ENCODE data around the gene USP13.
A peak's percentile ranks its signal among the peaks of the same experiment; 100 is the strongest.

The USP13 gene

DNA sequence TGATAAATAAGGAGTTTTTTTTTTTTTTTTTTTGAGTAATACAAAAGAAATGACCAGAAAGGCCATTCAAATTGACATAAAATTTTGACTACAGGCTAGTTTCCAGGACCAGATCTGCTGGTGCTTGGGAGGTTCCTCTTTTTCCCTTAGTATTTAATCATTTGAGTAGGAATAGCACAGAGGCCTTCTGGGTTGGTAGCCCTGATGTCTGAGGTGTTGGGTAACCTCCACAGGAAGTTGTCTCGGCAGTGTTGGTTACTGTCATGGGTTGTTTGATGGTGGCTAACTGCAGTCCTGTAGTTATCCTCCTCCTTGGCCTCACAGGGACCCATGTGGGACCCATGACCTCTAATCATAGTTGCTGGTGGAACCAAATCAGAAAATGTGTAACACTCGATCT lies 91.1 kb downstream of the USP13 start:
- TF ChIP-seq ZBTB7A (IDR thresholded peaks at IDR 0.05; ENCODE audit: low read depth) (no peak), EP300 (IDR thresholded peaks at IDR 0.05; ENCODE audit: borderline replicate concordance) (no peak), EGR1 (IDR thresholded peaks at IDR 0.05) (no peak), CREB1 (IDR thresholded peaks at IDR 0.05; ENCODE audit: low read depth) (no peak), TCF12 (IDR thresholded peaks at IDR 0.05; ENCODE audit: low read depth) (no peak), FOXM1 (IDR thresholded peaks at IDR 0.05; ENCODE audit: borderline replicate concordance, low read depth) (no peak)

- TF ChIP-seq USF1 (IDR thresholded peaks at IDR 0.05) (no peak), CEBPB (IDR thresholded peaks at IDR 0.05) (no peak), EGR1 (IDR thresholded peaks at IDR 0.05) (no peak), REST (IDR thresholded peaks at IDR 0.05; ENCODE audit: low read depth) (no peak), ZBTB7A (IDR thresholded peaks at IDR 0.05; ENCODE audit: low read depth) (no peak), NFIC (IDR thresholded peaks at IDR 0.05) (no peak), EP300 (IDR thresholded peaks at IDR 0.05; ENCODE audit: borderline replicate concordance) (no peak), YY1 (IDR thresholded peaks at IDR 0.05; ENCODE audit: low read depth) (no peak), CREB1 (IDR thresholded peaks at IDR 0.05; ENCODE audit: low read depth) (no peak), FOXM1 (IDR thresholded peaks at IDR 0.05; ENCODE audit: borderline replicate concordance, low read depth) (no peak), TAF1 (IDR thresholded peaks at IDR 0.05; ENCODE audit: low read depth) (no peak), RAD21 (IDR thresholded peaks at IDR 0.05; ENCODE audit: low read depth) (no peak), TEAD4 (IDR thresholded peaks at IDR 0.05) (no peak)
Measured at GRCh38 chr3:179744667-179745066, 91.8 kb downstream of the USP13 start.

- no peak for TF ChIP-seq MAX (IDR thresholded peaks at IDR 0.05)
Measured at GRCh38 chr3:179745079-179745478, 92.2 kb downstream of the USP13 start.

GRCh38 chr3:179745716-179746115 lies 92.9 kb downstream of the USP13 start:
- no peak for TF ChIP-seq MAX (IDR thresholded peaks at IDR 0.05)
- TF ChIP-seq NFIC (IDR thresholded peaks at IDR 0.05): no peak
- no peak for TF ChIP-seq CEBPB (IDR thresholded peaks at IDR 0.05)
- TF ChIP-seq EP300 (IDR thresholded peaks at IDR 0.05; ENCODE audit: borderline replicate concordance): no peak
- no peak for TF ChIP-seq ZBTB7A (IDR thresholded peaks at IDR 0.05; ENCODE audit: low read depth)
- TF ChIP-seq RAD21 (IDR thresholded peaks at IDR 0.05; ENCODE audit: low read depth): no peak
- TF ChIP-seq TCF12 (IDR thresholded peaks at IDR 0.05; ENCODE audit: low read depth): no peak
- no peak for TF ChIP-seq YY1 (IDR thresholded peaks at IDR 0.05; ENCODE audit: low read depth)
- TF ChIP-seq FOXM1 (IDR thresholded peaks at IDR 0.05; ENCODE audit: borderline replicate concordance, low read depth): no peak

DNA sequence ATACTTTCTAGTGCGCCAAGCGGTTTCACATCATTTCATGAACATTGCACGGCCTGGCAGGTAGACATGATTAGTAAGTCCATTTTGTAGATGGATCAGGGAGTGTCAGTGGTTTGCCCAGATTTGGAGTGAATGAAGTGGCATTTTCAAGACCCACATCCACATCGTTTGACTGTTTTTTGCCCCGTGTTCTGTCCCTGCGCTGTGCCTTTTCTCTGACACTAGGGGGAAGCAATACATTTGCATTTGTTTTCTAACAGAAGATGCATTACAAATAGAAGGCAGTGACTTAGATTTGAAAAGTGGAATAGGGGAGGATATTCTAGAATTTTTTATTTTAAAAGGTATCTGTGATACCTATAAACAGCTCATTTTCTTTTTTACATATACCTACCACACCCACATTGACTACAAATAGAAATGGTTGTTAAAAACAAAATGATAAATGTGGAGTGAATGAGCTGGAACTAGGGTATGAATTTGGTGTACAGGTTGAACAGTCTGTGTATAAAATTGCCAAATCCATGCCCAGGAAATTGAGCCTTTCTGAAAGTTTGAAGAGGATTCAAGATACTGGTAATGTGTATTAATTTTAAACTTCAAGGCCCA lies 98.0 kb downstream of the USP13 start:
- TF ChIP-seq YY1 (IDR thresholded peaks at IDR 0.05; ENCODE audit: low read depth) (no peak), RAD21 (IDR thresholded peaks at IDR 0.05; ENCODE audit: low read depth) (peak; percentile 70)

GRCh38 chr3:179760944-179761343 lies 108.1 kb downstream of the USP13 start:
- TF ChIP-seq MAX (IDR thresholded peaks at IDR 0.05): no peak
- no peak for TF ChIP-seq USF1 (IDR thresholded peaks at IDR 0.05)
- TF ChIP-seq ZBTB7A (IDR thresholded peaks at IDR 0.05; ENCODE audit: low read depth): no peak
- TF ChIP-seq TAF1 (IDR thresholded peaks at IDR 0.05; ENCODE audit: low read depth): no peak
- no peak for TF ChIP-seq EGR1 (IDR thresholded peaks at IDR 0.05)
- no peak for TF ChIP-seq FOXM1 (IDR thresholded peaks at IDR 0.05; ENCODE audit: borderline replicate concordance, low read depth)
- TF ChIP-seq REST (IDR thresholded peaks at IDR 0.05; ENCODE audit: low read depth): no peak
- no peak for TF ChIP-seq YY1 (IDR thresholded peaks at IDR 0.05; ENCODE audit: low read depth)
- TF ChIP-seq EP300 (IDR thresholded peaks at IDR 0.05; ENCODE audit: borderline replicate concordance): no peak
- TF ChIP-seq TCF12 (IDR thresholded peaks at IDR 0.05; ENCODE audit: low read depth): no peak

Measured in Ishikawa (cell line).